Heart right ventricle (tissue), 16 donors: ENCODE measurements around the gene MIDN. TPM values are rescaled to one million over a fixed set of nuclear protein-coding genes. Genes with fewer than 3 reads are reported as not detected.

Experiments used
- ATAC-seq, 8 donors: fragments of 200-7000 bp; cut with Tn5 transposase; one replicate each; pipeline ENCODE4 v1.9.1; 2020; ENCODE audit warnings: mild to moderate bottlenecking in 8 of 8, moderate library complexity in 8 of 8, moderate number of reproducible peaks in 1 of 8
- DNase-seq, 2 donors: peaks; one replicate each; pipeline ENCODE4 v3.0.0-alpha.2; 2020
- H3K27ac ChIP-seq, 10 donors: fragments of 200-600 bp; sonication (generic) in 2 of 10; one replicate each; pipeline versions ENCODE4 v1.5.0 to v1.8.0; 2020 to 2022; ENCODE audit warnings: mild to moderate bottlenecking in 3 of 10
- H3K27me3 ChIP-seq, 7 donors: fragments of 200-600 bp; one replicate each; pipeline ENCODE4 v1.8.0; 2021 to 2022; ENCODE audit warnings: mild to moderate bottlenecking in 2 of 7
- H3K36me3 ChIP-seq, 9 donors: fragments of 200-600 bp; sonication (generic) in 1 of 9; one replicate each; pipeline versions ENCODE4 v1.5.0 to v1.8.0; 2020 to 2022; ENCODE audit warnings: mild to moderate bottlenecking in 2 of 9
- H3K4me1 ChIP-seq, 9 donors: fragments of 200-600 bp; sonication (generic) in 1 of 9; one replicate each; pipeline versions ENCODE4 v1.5.0 to v1.8.0; 2020 to 2022; ENCODE audit warnings: mild to moderate bottlenecking in 4 of 9
- H3K4me3 ChIP-seq, 10 donors: fragments of 200-600 bp; sonication (generic) in 2 of 10; one replicate each; pipeline versions ENCODE4 v1.5.0 to v1.8.0; 2020 to 2022; ENCODE audit warnings: mild to moderate bottlenecking in 7 of 10, moderate library complexity in 2 of 10
- H3K9me3 ChIP-seq, 11 donors: fragments of 200-600 bp in 10 of 11; sonication (generic) in 2 of 11; one replicate each; pipeline versions ENCODE4 v1.5.0 to v1.8.0; 2013 to 2022; ENCODE audit warnings: mild to moderate bottlenecking in 2 of 11, control low read depth in 1 of 11, moderate library complexity in 1 of 11
- WGBS, 2 donors: extraction: QIAGEN DNeasy Blood & Tissue Kit; methylation state at CpG; one replicate each; pipeline ENCODE4 v1.1.7; 2013; ENCODE audit warnings: inconsistent platforms in 1 of 2; 5-methylcytosine and 5-hydroxymethylcytosine counted together
- intact Hi-C, 10 donors: fragments of 100-400 bp; cut with DNase I; formaldehyde crosslinking; loops; one replicate each; pipeline versions ENCODE4 v1.11.1 to v1.14.2; 2022
- polyA plus RNA-seq, 2 donors: library from polyadenylated mRNA; stranded (reverse); fragments of 200-250 nt; gene quantifications; one replicate each; pipeline ENCODE4 v1.2.3, GENCODE V29; 2013
- total RNA-seq, 10 donors: library from RNA; stranded (reverse); fragmentation: NEBNext Ultra II Directional in 3 of 10; extraction: Animal tissue kit (Norgen Biotek cat#: 25700) in 3 of 10; gene quantifications; one replicate each; pipeline versions ENCODE4 v1.2.1 to v1.2.4, GENCODE V29; 2021 to 2023
- TF ChIP-seq, protein P1 (sequence below), 9 donors: fragments of 200-600 bp; sonication (generic) in 2 of 9; IDR thresholded peaks; one replicate each; pipeline versions ENCODE4 v1.5.0 to v1.8.0; 2021 to 2022; ENCODE audit warnings: antibody characterized with exemption in 9 of 9, mild to moderate bottlenecking in 5 of 9, moderate library complexity in 1 of 9
- donor health status: Arrhythmogenic right ventricular cardiomyopathy.
- donor health status: ischemic (EF 13 %, LVEDD 7.1; RV severe dilation, severe dysfunction).
- donor health status: healthy with polysubstance abuse.
- donor health status: DM: no; HTN: yes; CAD: no.
- donor health status: DM: no; HTN: no; CAD: no.
- donor health status: ischemic (EF 25% LVEDD 6.9; RV normal size, moderate dysfunction).
- donor health status: ischemic (EF 25% LVEDD 5.7; RV mildly dilated, moderate dysfunction).
- donor health status: healthy.
- donor health status: DM: yes; HTN: yes; CAD: no.
- donor health status: Ischemic cardiomyopathy.
- donor health status: ischemic (EF 35%, LVEDD 5.7; RV mildly dilated, moderate dysfunction).
- donor health status: nonischemic (EF 11% LVEDD 7.7; RV severe dilation, severe dysfunction).
- donor health status: DM: yes; HTN: yes; CAD: no.
- donor health status: PGD.
- donor health status: ischemic (EF 29% LVEDD 5.4; RV normal size, mild dysfunction).
- donor health status: nonischemic (EF 23%, LVEDD 6.1; RV moderate dilation, normal function).

MIDN gene
- total and polyA plus RNA-seq, 12 donors, result 22.7 to 236 (median 63.7) TPM

DNA sequence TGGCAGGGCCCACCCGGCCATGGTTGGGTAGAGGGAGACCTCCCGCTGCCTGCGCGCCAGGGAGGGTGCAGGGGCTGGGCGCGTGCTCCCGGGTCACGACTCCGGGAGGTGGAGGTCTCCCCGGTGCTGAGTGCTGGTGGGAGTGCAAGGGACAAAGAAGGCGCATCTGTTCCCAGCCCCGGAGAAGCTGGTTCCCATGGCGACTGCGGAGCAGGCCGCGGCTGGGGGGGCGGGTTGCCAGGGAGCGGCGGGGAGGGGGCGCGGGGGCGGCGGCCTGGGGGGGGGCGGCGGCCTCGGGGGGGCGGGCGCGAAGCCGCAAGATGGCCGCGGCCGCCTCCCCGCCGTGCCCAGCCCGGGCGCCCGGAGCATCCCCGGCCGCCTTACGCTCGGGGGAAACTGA, 11.8 kb upstream of the MIDN start:
- intact Hi-C loops, result loop anchor here in 1 of 10 donors (10.0 kb wide), 1 partner anchor 312 kb away; the partner anchor contains the start of gene ARID3A
- WGBS, 2 donors, result 21 to 34% methylated on average over 20 to 41 of the region's 42 CpGs
- Histone ChIP-seq H3K36me3 (peaks cover 0 to 6% (median 0%) of the 10 kb centered on the region in 9 donors), H3K4me1 (peaks cover 23 to 60% (median 44%) of the 10 kb centered on the region in 9 donors), H3K27ac (peak overlapping the region in 2 of 10 donors; percentile 70 to 72), H3K9me3 (no peaks in the 10 kb centered on the region), H3K4me3 (peak overlapping the region in 9 of 10 donors; percentile 59 to 70 (median 61)), H3K27me3 (peaks cover 0 to 24% (median 0%) of the 10 kb centered on the region in 7 donors)
- TF ChIP-seq, protein P1, sequence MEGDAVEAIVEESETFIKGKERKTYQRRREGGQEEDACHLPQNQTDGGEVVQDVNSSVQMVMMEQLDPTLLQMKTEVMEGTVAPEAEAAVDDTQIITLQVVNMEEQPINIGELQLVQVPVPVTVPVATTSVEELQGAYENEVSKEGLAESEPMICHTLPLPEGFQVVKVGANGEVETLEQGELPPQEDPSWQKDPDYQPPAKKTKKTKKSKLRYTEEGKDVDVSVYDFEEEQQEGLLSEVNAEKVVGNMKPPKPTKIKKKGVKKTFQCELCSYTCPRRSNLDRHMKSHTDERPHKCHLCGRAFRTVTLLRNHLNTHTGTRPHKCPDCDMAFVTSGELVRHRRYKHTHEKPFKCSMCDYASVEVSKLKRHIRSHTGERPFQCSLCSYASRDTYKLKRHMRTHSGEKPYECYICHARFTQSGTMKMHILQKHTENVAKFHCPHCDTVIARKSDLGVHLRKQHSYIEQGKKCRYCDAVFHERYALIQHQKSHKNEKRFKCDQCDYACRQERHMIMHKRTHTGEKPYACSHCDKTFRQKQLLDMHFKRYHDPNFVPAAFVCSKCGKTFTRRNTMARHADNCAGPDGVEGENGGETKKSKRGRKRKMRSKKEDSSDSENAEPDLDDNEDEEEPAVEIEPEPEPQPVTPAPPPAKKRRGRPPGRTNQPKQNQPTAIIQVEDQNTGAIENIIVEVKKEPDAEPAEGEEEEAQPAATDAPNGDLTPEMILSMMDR (IDR thresholded peaks at IDR 0.05), result no peak
- ATAC-seq (no peak), DNase-seq (no peak)

DNA sequence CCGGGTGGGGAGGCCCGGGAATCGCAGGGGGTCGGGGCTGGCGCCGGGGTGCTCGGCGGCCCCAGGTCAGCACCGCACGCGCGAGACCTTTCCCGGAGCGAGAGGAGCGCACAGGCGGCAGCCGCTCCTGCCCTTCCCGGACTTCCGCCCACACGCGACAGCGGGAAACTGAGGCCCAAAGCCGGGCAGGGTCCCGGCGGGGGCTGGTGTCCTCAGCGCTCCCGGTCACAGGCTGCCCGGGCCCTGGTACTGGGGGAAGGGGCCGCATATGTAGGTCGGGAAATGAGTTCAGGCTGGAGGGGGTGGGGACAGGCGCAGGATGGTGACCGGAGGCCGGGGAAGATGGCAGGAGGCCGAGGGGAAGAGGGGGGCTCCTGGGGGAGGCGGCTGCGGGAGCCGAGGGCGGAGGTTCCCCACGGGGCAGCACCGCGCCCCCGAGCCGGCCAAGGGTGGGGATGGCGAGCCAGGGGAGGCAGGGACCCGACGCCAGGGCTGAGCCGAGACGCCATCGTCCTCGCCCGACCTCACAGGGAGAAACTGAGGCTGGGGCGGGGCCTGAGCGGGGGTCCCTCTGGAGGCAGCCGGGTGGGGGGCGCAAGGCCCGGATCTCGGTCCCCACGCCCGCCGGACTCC, 11.2 kb upstream of the MIDN start:
- intact Hi-C loops, result loop anchor here in 1 of 10 donors (10.0 kb wide), 1 partner anchor 312 kb away; the partner anchor contains the start of gene ARID3A
- WGBS, 2 donors, result 1% methylated on average over 31 to 60 of the region's 60 CpGs
- TF ChIP-seq, protein P1 (IDR thresholded peaks at IDR 0.05), result no peak
- Histone ChIP-seq H3K9me3 (no peaks in the 10 kb centered on the region), H3K4me1 (peaks cover 24 to 59% (median 45%) of the 10 kb centered on the region in 9 donors), H3K27me3 (peaks cover 0 to 24% (median 0%) of the 10 kb centered on the region in 7 donors), H3K4me3 (peak overlapping the region; percentile 25 to 70 (median 61)), H3K27ac (peak overlapping the region in 5 of 10 donors; percentile 39 to 72 (median 64)), H3K36me3 (peaks cover 0 to 6% (median 0%) of the 10 kb centered on the region in 9 donors)
- DNase-seq, result no peak
- peak in 2 of 8 donors; percentile 0 to 4 for ATAC-seq

DNA sequence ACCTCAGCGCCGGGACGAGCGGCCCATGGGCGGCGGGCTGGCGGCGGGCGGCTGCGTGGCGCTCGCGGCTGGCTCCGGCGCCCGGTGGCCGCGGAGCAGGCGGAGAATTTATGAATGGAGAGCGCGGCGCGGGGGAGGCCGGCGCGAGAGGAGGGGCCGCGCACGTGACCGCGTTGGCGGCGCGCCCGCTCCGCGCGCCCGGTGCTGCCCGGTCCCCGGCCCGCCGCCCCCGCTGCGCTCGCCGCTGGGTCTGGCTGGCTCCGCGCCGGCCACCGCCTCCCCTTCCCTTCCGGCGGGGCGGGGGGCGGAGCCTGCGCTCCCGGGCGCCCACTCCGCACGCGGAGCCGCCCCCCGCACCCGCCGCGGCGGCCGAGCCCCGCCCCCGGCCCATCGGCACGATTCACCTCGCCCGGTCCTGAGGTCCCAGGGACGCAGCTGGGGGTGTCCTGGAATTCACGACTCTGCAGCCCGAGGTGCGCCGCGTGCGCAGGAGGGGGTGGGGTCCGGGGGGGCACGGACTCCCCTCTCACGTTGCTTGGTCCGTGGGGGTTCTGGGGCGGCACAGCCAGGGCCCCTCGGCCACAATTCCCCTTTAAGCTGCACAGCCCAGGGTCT, 10.5 kb upstream of the MIDN start, which contains the start of gene CBARP:
CBARP (minus strand) TSS at position 252 of the 615 bp plus-strand sequence. CDS start 1,905 bp downstream, outside the sequence.
- Histone ChIP-seq H3K27ac (peak within 1 kb of the TSS in 9 of 10 donors; percentile 1 to 100 (median 98)), H3K27me3 (peaks cover 0 to 24% (median 0%) of the 10 kb centered on the region in 7 donors), H3K4me3 (peak within 1 kb of the TSS; percentile 25 to 70 (median 61)), H3K9me3 (no peaks in the 10 kb centered on the region), H3K4me1 (peaks cover 26 to 59% (median 45%) of the 10 kb centered on the region in 9 donors), H3K36me3 (peaks cover 0 to 6% (median 0%) of the 10 kb centered on the region in 9 donors)
- 0 to 1% methylated on average over 67 to 87 of the region's 87 CpGs for WGBS, 2 donors
- DNase-seq, result no peak
- intact Hi-C loops, result loop anchor here in 2 of 10 donors (2.0 to 10.0 kb wide), 2 partner anchors 17 to 313 kb away; partner anchors contain the start of gene ARID3A (in 1 of the 2)
- TF ChIP-seq, protein P1 (IDR thresholded peaks at IDR 0.05), result no peak
- no peak for ATAC-seq
